Activated T-helper 1 cell treated with Interleukin-2 at 50 U/mL for 16 hours (primary cell): Measurements from ENCODE around the gene MAPRE3.

Experiments
- DNase-seq: peaks from one replicate; pipeline ENCODE4 v3.0.0-alpha.2; 2020; ENCODE audit warnings: low read depth

The MAPRE3 gene

DNA sequence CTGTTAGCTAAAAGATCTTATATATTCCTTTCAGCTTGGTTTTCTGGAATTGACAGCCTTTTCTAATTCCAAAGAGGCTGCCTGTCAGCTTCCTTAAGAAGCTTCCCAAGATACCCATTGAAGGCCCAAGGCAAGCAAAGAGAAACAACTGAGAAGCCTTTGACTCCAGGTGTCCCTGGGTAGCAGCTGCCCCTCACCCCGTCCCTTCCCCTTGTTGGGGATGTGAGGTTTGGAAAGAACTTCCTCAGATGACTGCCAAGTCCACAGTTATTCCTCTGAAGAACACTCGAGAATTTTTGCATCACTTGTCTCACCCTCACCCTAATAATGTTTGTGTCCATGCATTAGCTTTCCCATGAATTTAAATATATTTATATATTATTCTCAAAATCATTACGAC, 13.3 kb downstream of the MAPRE3 start:
- no peak for DNase-seq

DNA sequence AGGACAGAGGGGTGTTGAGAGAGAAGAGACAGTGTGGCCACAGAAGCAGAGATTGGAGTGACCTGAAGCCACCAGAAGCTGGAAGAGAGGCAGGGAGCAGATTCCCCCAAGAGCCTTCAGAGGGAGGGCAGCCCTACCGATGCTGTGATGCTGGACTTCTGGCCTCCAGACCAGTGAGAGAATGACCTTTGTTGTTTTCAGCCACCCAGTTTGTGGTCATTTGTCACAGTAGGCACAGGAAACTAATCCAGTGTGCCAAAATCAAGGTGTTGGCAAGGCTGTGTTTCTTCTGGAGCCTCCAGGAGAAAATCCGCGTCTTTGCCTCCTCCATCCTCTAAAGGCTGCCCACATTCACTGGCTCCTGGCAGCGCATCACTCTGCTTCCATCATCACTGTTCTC, 15.4 kb downstream of the MAPRE3 start:
- no peak for DNase-seq

DNA sequence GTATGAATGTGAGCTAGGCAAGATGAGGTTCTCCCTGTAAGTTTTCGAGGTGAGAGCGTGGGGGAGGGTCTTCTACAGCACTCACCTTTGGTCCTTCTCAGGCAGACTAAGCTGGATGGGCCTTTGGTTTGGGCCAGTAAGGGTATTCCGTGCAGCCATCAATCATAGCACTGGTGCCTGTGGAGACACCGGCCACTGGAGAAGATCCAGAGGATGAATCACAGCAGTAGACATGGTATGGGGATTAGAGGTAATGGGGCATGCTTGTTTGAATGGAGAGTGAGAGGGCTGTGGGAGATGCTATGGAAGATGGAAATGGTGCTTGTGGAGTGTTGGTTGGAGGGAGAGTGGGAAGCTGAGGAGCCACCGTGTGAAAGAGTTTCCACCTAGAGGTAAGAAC, 16.1 kb downstream of the MAPRE3 start:
- DNase-seq = no peak

DNA sequence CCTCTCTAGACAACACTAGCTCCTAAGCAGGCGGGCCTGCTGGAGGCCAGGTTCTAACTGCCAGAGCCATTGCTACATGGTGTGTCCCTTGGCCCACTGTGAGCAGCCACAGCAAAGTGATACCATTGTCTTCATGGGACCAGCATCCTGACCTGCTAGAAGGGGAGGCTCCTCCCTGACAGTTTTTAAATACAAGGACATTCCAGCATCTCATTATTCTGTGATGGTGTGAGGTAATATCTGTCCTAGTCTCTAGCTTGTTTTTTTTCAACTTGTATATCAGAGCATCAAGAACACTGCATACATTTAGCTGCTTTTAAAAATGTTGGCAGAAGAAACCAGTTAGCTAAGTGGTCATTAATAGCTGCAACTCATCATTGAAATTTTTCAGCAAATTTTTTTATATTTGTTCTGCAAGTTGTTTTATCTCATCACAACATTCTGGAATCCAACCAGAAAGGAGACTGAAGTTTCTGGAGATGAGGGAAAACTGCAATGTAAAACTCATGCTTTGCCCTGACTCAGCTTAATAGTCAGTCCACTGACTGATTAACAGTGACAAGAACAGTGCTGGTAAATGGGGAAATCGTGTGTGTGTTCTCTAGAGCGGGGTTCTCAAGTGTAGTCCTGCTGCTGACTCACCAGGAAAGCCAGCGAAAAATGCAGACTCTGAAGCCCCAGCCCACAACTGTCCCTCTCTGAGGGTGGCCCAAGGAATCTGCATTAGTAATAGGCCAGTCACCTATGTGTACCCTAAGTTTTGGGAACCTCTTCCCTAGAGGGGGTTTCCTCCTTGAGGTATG, 17.8 kb downstream of the MAPRE3 start:
- DNase-seq = no peak

DNA sequence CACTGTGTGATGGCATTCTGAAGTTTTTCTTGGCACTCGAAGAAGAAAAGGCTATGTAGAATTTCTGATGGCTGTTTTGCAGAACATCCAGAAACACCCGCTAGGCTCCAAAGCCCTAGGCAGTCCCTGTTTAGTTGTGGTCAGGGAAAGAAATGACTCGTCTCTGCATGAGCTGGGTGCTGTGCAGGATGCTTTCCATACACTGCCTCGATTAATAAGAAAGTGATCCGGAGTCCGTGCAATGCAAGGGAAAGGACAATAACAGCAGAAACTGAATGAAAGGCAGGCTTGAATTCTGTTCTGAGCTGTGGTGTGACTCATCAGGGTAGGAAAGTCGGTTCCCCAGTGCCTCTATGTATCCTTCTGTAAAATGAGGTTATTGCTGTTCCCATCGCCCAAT, 18.7 kb downstream of the MAPRE3 start:
- DNase-seq = no peak

DNA sequence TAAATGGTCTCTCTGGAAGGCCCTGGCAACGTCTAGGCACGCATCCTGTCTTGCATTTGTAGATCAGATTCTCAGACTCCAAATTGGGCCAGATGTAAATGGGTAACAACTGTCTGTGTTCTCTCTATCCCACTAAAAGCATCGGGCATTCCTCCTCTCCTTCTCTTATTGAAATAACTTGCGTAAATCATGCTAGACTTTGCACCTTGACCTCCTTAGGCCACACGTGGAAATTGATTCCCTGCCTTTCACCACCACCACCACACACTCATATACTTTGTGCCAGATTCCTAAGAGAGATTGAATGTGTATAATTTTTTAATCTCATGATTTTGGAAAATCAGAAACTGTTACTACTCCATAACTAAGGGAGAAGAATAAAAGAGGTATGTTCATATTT, 21.3 kb downstream of the MAPRE3 start:
- no peak for DNase-seq

DNA sequence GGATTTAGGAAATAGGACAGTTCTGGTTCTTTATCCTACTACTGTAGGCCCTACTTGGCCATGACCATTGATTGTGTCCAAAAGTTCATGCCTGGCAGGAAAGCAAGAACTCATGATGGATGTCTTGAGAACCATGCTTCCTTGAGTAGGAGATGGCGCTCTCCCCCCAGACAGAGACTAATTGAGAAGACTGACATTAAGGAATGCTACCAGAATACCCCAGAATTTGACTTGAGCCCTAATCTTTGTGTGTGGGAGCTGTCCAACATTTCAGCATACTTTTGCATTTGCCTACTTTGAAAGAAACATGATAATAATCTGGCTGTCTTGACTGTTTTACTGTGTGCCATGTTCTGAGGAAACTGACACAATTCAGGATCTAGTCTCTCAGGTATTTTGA, 23.3 kb downstream of the MAPRE3 start:
- DNase-seq = no peak

DNA sequence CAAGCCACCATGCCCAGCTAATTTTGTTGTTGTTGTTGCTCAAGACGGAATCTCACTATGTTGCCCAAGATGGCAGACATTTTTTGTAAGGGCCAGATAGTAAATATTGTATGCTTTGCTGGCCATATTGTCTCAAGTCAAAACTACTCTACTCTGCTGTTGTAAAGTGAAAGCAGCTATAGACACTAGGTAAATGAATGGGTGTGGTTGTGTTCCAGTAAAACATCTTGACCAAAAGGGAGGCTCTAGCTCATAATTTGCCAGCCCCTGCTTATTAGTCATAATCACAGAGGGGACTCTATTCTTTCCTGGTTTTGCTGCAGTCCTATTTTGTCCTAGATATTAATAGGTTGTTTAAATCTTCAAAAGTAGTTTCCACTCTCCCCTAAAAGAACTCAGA, 24.5 kb downstream of the MAPRE3 start:
- no peak for DNase-seq

DNA sequence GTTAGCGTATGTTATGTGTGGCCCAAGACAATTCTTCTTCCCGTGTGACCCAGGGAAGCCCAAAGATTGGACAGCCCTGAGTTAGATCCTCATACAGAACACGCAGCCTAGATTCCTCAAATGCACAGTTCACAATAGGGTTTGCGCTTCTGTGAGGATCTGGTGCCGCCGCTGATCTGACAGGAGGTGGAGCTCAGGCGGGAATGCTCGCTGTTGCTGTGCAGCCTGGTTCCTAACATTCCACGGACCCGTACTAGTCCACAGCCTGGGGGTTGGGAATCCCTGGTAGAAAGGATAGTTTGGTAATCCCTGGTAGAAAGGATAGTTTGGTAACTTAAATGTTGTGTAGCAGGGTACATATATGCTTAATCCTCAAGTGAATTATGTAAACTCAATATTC, 27.0 kb downstream of the MAPRE3 start:
- DNase-seq = no peak

DNA sequence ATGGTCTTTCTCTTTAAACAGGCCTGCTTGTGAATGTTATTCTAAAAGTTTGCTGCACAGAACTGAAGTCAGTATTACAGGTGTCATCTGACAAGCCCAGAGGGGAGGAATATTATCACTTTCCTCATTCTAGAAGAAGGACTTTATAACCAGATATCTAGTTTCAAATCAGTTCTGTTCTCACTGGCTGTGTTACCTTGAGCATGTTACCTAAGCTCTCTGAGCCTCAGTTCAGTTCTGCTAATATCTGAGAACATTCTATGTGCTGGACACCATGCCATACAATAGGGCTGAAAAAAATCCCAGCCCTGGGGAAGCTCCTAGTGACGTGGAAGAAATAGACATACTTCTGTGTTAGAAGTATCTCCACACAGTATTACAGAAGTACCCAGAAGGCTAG, 27.9 kb downstream of the MAPRE3 start:
- DNase-seq = no peak

DNA sequence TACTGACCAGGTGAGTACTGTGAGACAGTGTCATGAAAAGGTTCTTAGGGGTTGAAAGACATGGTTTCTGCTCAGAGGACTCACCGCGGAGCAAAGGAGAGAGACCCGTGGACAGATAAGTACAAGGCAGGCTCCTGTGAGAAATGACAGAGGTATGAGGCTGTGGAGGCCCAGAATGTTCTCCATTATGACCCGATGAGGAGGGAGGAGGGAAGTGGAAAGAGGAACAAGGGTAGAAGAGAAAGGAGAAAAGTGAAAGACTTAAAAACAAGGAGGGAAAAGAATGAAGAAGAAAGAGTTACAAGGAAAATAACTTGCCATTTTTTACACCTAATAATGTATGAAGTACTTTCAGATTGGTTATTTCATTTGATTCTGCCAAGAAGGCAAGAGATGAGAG, 29.8 kb downstream of the MAPRE3 start:
- no peak for DNase-seq

DNA sequence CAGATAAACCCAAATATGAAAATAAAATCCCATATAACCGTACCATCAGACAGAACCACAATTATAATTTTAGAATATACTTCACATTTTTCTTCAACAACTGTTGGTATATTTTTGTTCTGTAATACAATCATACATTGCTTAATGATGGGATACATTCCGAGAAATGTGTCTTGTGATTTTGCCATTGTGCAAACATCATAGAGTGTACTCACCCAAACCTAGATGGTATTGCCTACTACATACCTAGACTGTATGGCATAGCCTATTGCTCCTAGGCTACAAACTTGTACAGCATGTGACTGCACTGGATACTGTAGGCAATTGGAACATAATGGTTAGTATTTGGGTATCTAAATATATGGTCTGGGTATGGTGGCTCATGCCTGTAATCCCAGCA, 30.6 kb downstream of the MAPRE3 start:
- DNase-seq = no peak

DNA sequence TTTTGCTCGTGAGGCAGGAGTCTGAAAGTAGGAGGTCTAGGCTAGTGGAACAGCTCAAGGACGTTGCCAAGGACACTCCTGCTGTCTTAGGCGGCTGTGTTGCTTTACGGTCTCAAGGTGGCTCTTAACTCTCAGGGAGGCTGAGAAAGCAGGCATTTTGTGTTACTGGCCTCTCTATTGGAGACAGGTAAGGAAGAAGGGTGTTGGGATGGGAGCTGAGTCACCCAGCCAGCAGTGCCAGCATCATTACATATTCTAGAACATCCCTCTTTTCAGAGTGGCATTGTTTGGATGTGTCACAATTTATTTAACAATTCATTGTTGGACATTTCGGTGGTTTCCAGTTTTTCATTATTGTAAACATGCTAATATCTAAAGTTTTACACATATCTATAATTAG, 31.5 kb downstream of the MAPRE3 start:
- no peak for DNase-seq

DNA sequence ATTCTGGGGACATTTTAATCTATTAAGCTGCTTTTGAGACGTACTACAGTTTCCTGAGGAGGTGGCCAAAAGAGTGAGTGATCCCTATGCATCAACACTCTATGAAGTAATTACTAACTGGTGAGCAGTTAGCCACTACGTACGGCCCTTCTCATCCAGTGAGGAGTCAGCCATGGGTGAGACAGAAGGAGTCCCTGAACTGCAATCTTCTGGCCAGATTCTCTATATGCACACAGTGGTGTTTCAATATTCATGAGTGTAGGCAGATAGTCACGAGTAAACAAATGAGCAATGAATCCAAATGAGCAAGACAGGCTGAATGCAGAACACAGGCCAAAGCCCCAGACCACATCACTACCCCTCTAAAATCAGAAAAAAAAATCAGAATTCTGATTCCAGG, 32.6 kb downstream of the MAPRE3 start:
- DNase-seq = no peak

DNA sequence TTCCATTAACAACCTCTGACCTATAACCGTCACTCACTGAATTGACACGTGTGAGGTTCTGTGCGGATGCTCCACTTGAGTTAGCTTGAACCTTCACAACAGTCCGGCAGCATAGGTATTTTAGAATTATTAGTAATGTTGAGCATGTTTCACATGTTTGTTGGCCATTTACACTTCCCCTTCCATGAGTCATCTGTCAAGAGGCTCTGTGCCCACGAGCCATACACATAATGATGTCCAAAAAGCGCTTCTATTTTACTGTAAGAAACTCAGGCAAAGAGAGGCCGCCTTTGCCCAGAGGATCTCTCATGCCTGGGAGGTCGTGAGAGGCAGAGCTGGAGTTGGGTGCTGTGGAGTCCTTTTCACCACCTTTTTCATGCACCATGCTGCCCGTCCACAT, 33.4 kb downstream of the MAPRE3 start:
- DNase-seq = no peak

DNA sequence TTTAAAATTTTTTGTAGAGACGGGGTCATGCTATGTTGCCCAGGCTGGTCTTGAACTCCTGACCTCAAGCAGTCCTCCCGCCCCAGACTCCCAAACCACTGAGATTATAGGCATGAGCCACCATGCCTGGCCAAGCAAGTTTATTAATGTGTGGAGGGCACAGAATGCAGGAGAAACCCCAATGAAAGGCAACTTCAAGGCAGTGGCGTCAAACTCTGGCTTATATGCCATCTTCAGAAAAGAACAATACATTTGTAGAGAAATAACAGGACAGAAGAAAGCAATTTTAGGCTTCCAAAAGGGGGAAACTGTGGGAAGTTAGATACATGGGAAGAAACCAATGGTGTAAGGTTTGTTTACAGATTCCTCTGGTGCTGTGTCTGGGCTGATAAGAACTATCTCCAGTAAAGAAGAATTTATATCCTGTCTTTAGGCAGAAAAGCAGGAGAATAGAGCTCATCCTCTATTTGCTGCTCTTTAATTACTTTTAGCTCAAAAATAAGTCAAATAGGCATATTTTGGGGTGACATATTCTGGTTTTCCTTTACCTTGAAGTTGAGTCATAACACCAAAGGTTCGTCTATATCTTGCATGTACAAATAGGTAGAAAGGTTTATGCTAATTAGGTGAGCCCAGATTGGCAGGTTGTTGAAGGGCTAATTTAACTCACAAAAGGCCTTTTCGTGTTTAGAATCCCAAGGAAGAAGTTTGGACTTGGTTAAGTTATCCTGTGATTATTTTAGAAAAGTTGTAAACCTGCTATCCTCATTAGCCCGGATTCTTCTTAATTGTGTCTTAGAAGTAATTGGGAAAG, 36.4 kb downstream of the MAPRE3 start:
- DNase-seq = no peak

DNA sequence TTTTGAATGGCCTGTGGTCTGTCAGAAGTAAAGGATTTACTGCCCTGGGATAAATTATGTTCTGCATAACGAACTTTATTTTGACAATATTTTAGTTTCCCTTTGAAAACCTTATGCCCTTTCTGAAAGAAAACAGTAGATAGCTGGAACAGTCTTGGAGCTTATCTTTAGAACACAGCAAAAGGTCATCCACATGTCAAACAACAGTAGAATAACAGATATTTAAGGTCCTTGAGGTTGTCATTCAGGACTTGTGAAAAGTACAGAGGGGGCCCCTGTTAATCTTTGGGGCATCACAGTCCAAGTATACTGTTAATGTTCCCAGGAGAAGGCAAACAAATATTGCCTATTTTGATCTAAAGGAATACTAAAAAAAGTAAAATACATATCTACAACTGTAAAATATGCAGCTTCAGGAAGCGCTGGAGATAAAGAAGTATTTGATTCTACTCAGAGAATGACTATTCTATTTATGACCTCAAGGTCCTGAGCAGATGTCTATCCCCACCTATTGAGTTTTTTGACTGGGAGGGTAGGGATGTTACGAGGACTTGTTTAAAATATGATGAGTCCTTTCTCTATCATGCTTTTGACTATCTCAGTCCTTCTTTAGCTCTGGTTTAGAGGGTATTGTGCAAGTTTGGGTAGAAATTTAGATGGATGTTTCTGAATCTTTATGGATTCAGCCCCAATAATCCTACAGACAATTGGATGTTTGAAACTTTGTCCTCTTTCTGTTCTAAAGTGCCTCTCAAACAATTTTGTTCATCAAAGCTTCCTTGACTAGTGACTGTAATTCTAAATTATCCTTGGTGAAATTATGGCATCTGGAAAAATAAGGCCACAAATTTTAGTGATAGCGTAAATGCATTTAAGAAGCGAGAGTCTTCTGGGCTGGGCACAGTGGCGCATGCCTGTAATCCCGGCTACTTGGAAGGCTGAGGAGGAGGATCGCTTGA, 37.3 kb downstream of the MAPRE3 start:
- DNase-seq = no peak

DNA sequence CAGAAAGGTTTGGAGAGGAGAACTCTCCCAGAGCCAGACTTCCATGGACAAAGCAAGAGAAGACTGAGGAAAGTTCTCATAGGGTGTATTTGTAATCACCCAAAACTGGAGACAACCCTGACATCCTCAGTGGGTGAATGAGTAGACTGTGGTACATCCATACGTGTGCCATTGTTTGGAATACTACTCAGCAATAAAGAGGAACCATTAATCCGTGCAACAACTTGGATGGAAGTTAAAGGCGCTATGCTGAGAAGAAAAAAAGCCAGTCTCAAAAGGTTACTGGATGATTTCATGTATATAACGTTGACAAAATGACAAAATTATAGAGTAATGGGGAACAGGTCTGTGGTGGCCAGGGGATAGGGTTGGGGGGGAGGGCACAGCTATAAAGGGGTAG, 38.2 kb downstream of the MAPRE3 start:
- DNase-seq = no peak

DNA sequence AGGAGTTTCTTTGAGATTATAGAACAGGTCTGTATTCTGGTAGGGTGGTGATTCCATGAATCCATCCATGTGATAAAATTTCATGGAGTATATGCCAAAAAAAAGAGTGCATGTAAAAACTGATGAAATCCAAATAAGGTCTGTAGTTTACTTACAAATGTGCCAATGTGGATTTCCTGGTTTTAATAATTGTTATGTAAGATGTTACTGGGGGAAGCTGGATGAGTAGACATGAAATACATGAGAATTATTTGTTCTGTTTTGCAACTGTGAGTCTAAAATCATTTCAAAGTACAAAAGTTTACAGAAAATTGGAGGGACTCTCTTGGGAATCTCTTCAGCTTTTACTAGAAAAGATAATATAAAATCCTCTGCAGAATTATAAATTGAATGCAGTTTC, 38.6 kb downstream of the MAPRE3 start:
- no peak for DNase-seq

DNA sequence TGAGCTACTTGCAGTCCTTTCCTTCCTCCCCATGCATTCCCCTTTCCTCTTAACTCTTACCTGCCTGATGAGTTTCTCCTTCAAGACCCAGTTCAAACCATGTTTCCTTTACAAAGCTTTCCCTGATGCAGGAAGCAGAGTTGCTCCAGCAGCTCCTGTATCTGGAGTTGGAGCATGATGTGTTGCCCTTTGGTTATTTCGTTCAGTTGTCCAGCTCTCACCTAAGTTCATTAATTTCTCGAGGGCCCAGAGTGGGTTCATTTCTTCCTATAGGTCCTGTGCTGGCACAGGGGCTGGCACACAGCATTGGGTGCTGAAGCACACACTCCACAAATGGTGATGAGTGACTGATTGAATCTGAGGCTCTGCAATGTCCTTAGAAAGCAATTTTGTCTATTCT, 39.3 kb downstream of the MAPRE3 start:
- DNase-seq = no peak

DNA sequence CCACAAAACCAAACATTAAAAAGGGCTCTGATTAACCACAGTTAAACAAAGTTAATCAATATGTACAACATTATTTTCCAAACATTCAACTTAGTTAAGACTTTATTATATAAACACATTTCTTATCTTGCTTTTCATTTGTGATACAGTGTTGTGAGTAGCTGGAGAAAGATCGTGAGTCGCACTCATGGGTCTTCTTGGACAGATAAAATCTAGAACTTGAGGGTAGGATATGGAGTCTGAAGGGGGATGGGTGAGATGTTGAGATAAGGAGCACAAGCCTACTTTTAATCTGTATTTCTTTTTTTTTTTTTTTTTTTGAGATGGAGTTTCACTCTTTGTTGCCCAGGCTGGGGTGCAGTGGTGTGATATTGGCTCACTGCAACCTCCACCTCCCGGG, 39.7 kb downstream of the MAPRE3 start:
- no peak for DNase-seq

DNA sequence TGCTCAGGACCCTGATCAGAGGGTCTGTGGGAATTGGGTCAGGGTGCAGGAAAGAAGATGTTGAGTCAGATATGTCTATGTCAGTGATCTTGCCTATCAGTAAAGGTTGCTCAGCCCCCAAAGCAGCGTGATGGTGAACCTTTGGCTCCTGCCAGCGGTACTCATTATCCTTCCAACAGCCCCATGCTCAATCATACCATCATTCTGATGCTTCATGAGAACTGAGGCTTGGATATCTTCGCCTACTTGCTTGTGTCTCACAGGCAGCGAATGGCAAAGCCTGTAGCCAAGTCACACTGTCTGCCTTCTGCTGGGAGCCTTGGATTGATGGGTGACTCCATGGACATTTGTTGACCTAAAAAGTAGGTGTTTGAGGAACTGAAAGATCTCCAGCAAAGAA, 43.3 kb downstream of the MAPRE3 start:
- no peak for DNase-seq
